Ammon's horn (tissue), 1 donor: ENCODE data around the gene ETAA1.

Experiments used
- DNase-seq: peaks from one replicate; pipeline ENCODE4 v3.0.0-alpha.2; 2016; ENCODE audit warnings: low spot score

The ETAA1 gene

GRCh38 chr2:67397143-67397986, at the start of gene ETAA1:
Gene ETAA1 (plus strand): TSS chr2:67397333. CDS start chr2:67397449, 116 bp downstream.
- DNase-seq, result peak; percentile 96

GRCh38 chr2:67366832-67367412, 30.2 kb upstream of the ETAA1 start:
- DNase-seq, result no peak

- no peak for DNase-seq
These were observed 22.7 kb upstream of the ETAA1 start for GRCh38 chr2:67374481-67374880.

GRCh38 chr2:67374949-67375348, 22.2 kb upstream of the ETAA1 start:
- no peak for DNase-seq

- DNase-seq, result no peak
These were observed 18.6 kb upstream of the ETAA1 start for GRCh38 chr2:67378555-67378954.

- no peak for DNase-seq
These were observed 18.1 kb upstream of the ETAA1 start for GRCh38 chr2:67379048-67379447.

- DNase-seq, result no peak
These were observed 12.9 kb upstream of the ETAA1 start for GRCh38 chr2:67384123-67384822.

- DNase-seq, result no peak
These were observed 8.5 kb upstream of the ETAA1 start for GRCh38 chr2:67388680-67389079.

- DNase-seq, result no peak
These were observed 7.8 kb upstream of the ETAA1 start for GRCh38 chr2:67389286-67389685.

- DNase-seq, result no peak
These were observed 7.3 kb upstream of the ETAA1 start for GRCh38 chr2:67389788-67390187.

GRCh38 chr2:67393237-67393636, 3.9 kb upstream of the ETAA1 start:
- DNase-seq, result no peak

- DNase-seq, result no peak
These were observed 2.4 kb upstream of the ETAA1 start for GRCh38 chr2:67394734-67395133.

- DNase-seq, result no peak
These were observed 2.0 kb downstream of the ETAA1 start for GRCh38 chr2:67399144-67399543.

- DNase-seq, result no peak
These were observed 2.8 kb downstream of the ETAA1 start for GRCh38 chr2:67399831-67400489.

- DNase-seq, result no peak
These were observed 3.7 kb downstream of the ETAA1 start for GRCh38 chr2:67400560-67401485.

- no peak for DNase-seq
These were observed 11.2 kb downstream of the ETAA1 start for GRCh38 chr2:67408346-67408745.

- no peak for DNase-seq
These were observed 15.3 kb downstream of the ETAA1 start for GRCh38 chr2:67412424-67412823.

- no peak for DNase-seq
These were observed 17.7 kb downstream of the ETAA1 start for GRCh38 chr2:67414867-67415266.

GRCh38 chr2:67416136-67416535, 19.0 kb downstream of the ETAA1 start:
- DNase-seq, result no peak

- no peak for DNase-seq
These were observed 26.4 kb downstream of the ETAA1 start for GRCh38 chr2:67423489-67423888.

- DNase-seq, result no peak
These were observed 39.1 kb downstream of the ETAA1 start for GRCh38 chr2:67436221-67436620.
